Prostate gland (tissue), 2 donors: ENCODE measurements around the gene ARG1. TPM values are rescaled to one million over a fixed set of nuclear protein-coding genes. Genes with fewer than 3 reads are reported as not detected.
A peak's percentile ranks its signal among the peaks of the same experiment; 100 is the strongest.
"Not testable (repeated sequence)": the region's sequence is repeated elsewhere in the genome, so short reads cannot be mapped to it uniquely, and the experiment has no call there.

Experiments
- DNase-seq: peaks from one replicate; pipeline ENCODE4 v3.0.0-alpha.2; 2019; ENCODE audit warnings: low spot score
- H3K27ac ChIP-seq, 2 donors: fragments of 200-600 bp; sonication (generic); 2 replicates each; pipeline ENCODE4 v1.5.1; 2017 to 2019
- H3K27me3 ChIP-seq: fragments of 200-600 bp; sonication (generic); replicated peaks from 2 replicates; pipeline ENCODE4 v1.5.1; 2019; ENCODE audit not compliant: insufficient read depth
- H3K36me3 ChIP-seq, 2 donors: fragments of 200-600 bp; sonication (generic); 1 replicate in 1 of 2; 2 replicates in 1 of 2; pipeline versions ENCODE4 v1.5.1 to v1.8.1; 2017 to 2019
- H3K4me1 ChIP-seq: fragments of 200-600 bp; sonication (generic); replicated peaks from 2 replicates; pipeline ENCODE4 v1.5.1; 2019
- H3K4me3 ChIP-seq, 2 donors: fragments of 200-600 bp; sonication (generic); 2 replicates each; pipeline ENCODE4 v1.5.1; 2017 to 2019
- H3K9me3 ChIP-seq: fragments of 200-600 bp; sonication (generic); 2 replicates; pipeline ENCODE4 v1.5.1; 2017
- POLR2A ChIP-seq: fragments of 450-650 bp; IDR thresholded peaks from one replicate; pipeline ENCODE4 v1.6.1; 2016; ENCODE audit warnings: antibody characterized with exemption, mild to moderate bottlenecking
- POLR2AphosphoS5 ChIP-seq: sonication (generic); formaldehyde crosslinking; IDR thresholded peaks from one replicate; pipeline ENCODE4 v1.6.1; 2017; ENCODE audit warnings: antibody characterized with exemption
- WGBS: methylation state at CpG from one replicate; pipeline ENCODE4 v1.1.5; 2018; 5-methylcytosine and 5-hydroxymethylcytosine counted together
- intact Hi-C: fragments of 100-400 bp; cut with DNase I; formaldehyde crosslinking; loops from one replicate; pipeline ENCODE4 v1.14.2; 2022
- total RNA-seq, 2 donors: library from RNA; depleted of rRNA; stranded (reverse); fragments of >200 nt; gene quantifications; one replicate each; pipeline ENCODE4 v1.1.0, GENCODE V29; 2016
- TF ChIP-seq, protein P1 (sequence below), 4 experiments: fragments of 200-600 bp in 2 of 4; fragments of 450-650 bp in 2 of 4; sonication (generic) in 2 of 4; IDR thresholded peaks; 1 replicate in 3 of 4; 2 replicates in 1 of 4; pipeline ENCODE4 v1.5.1; 2016 to 2019; ENCODE audit warnings: antibody characterized with exemption in 4 of 4, mild to moderate bottlenecking in 2 of 4, moderate library complexity in 2 of 4

ARG1 gene
- total RNA-seq, 2 donors from 2014 or later = 1.2 to 1.4 TPM

DNA sequence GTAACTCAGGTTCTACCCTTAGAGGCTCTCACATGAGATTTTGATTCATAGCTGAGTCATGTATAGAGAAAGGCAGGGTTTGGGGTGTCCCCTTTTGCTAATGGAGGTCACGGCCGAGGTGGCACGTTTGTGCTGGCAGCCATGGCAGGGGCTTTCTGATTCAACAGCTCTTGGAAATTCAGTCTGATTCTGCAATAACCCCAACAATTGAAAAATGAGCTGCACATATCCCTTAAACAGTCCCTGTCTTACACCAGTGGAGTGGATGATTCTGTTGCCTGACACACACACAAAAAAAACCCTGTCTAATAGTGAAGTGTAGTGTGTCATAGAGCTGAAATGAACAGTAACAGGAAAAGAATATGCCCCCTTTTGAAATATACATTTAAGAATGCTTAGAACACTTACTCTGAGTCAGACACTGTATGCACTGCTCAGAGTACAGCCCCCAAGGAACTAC is 40.4 kb upstream of the ARG1 start:
- intact Hi-C loops = loop anchor here (10.0 kb wide), 1 partner anchor 328 kb away; no protein-coding TSS in a partner anchor
- no peak overlapping the region for H3K4me3 ChIP-seq
- H3K4me1 ChIP-seq = no peaks in the 10 kb centered on the region
- H3K9me3 ChIP-seq = no peaks in the 10 kb centered on the region
- no peak for DNase-seq
- no peaks in the 10 kb centered on the region for H3K36me3 ChIP-seq
- TF ChIP-seq, protein P1, sequence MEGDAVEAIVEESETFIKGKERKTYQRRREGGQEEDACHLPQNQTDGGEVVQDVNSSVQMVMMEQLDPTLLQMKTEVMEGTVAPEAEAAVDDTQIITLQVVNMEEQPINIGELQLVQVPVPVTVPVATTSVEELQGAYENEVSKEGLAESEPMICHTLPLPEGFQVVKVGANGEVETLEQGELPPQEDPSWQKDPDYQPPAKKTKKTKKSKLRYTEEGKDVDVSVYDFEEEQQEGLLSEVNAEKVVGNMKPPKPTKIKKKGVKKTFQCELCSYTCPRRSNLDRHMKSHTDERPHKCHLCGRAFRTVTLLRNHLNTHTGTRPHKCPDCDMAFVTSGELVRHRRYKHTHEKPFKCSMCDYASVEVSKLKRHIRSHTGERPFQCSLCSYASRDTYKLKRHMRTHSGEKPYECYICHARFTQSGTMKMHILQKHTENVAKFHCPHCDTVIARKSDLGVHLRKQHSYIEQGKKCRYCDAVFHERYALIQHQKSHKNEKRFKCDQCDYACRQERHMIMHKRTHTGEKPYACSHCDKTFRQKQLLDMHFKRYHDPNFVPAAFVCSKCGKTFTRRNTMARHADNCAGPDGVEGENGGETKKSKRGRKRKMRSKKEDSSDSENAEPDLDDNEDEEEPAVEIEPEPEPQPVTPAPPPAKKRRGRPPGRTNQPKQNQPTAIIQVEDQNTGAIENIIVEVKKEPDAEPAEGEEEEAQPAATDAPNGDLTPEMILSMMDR (IDR thresholded peaks at IDR 0.05) = no peak
- TF ChIP-seq POLR2A (no peak), POLR2AphosphoS5 (no peak)
- no peaks in the 10 kb centered on the region for H3K27me3 ChIP-seq
- no peak overlapping the region for H3K27ac ChIP-seq
- WGBS = 72% methylated on average over 3 of the region's 3 CpGs

GRCh38 chr6:131538615-131539014 is 34.4 kb upstream of the ARG1 start:
- WGBS = 82% methylated on average over 4 of the region's 4 CpGs
- DNase-seq, H3K4me3 ChIP-seq, H3K36me3 ChIP-seq, H3K27ac ChIP-seq, H3K9me3 ChIP-seq, H3K27me3 ChIP-seq, H3K4me1 ChIP-seq: not testable (repeated sequence)
- intact Hi-C loops = loop anchor here (10.0 kb wide), 1 partner anchor 334 kb away; no protein-coding TSS in a partner anchor

DNA sequence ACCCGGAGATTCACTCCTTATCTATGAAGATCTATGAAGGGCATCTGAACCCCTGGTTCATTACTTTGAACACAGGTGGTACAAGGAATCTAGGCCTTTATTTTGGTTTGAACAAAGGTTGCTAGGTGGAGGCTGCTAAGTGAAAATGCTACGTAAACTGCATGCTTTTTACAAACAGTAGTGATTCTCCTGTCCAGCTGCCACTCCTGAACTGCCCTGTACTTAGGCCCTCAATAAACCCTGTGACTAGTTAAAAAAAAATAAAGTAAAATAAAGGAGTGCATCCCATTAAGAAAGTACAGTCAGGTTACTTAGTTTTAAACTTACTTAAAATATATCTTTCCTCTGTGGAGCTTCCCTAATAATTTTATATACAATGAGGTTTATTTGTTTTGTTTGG is 27.7 kb upstream of the ARG1 start:
- Histone ChIP-seq H3K27ac (peak overlapping the region in 1 of 2 donors; percentile 21), H3K36me3 (no peaks in the 10 kb centered on the region), H3K9me3 (no peaks in the 10 kb centered on the region), H3K4me1 (no peaks in the 10 kb centered on the region), H3K4me3 (no peak overlapping the region), H3K27me3 (no peaks in the 10 kb centered on the region)
- intact Hi-C loops = no loop called here
- WGBS = 41% methylated on average over 2 of the region's 2 CpGs
- TF ChIP-seq POLR2A (no peak), POLR2AphosphoS5 (no peak)
- TF ChIP-seq, protein P1 (IDR thresholded peaks at IDR 0.05) = no peak
- no peak for DNase-seq

GRCh38 chr6:131547488-131547887 is 25.5 kb upstream of the ARG1 start:
- WGBS = 86% methylated on average over 6 of the region's 6 CpGs
- Histone ChIP-seq H3K4me1 (no peaks in the 10 kb centered on the region), H3K27ac (peak overlapping the region; percentile 71 to 86)

GRCh38 chr6:131548441-131548840 is 24.6 kb upstream of the ARG1 start:
- 46% methylated on average over 1 of the region's 1 CpG for WGBS
- peak overlapping the region; percentile 71 to 86 for H3K27ac ChIP-seq
- intact Hi-C loops = no loop called here
- TF ChIP-seq, protein P1 (IDR thresholded peaks at IDR 0.05) = no peak
- no peak for TF ChIP-seq POLR2A
- peak; percentile 85 for TF ChIP-seq POLR2AphosphoS5
- H3K27me3 ChIP-seq = no peaks in the 10 kb centered on the region
- no peaks in the 10 kb centered on the region for H3K9me3 ChIP-seq
- H3K4me1 ChIP-seq = no peaks in the 10 kb centered on the region
- no peak overlapping the region for H3K4me3 ChIP-seq
- peak; percentile 36 for DNase-seq
- H3K36me3 ChIP-seq = no peaks in the 10 kb centered on the region

More at GRCh38 chr6:131547488-131547887, 25.5 kb upstream of the ARG1 start:
- TF ChIP-seq POLR2AphosphoS5 (no peak), POLR2A (no peak)
- TF ChIP-seq, protein P1 (IDR thresholded peaks at IDR 0.05) = no peak
- no peak for DNase-seq
- Histone ChIP-seq H3K36me3 (no peaks in the 10 kb centered on the region), H3K4me3 (no peak overlapping the region), H3K27me3 (no peaks in the 10 kb centered on the region), H3K9me3 (no peaks in the 10 kb centered on the region)
- intact Hi-C loops = no loop called here
